Loucy (cell line): ENCODE measurements around the gene COL27A1.

Source experiments
- H2AFZ ChIP-seq: fragments of 200-600 bp; sonication (generic); 2 replicates; pipeline ENCODE4 v1.6.0; 2016; ENCODE audit warnings: antibody characterized with exemption, mild to moderate bottlenecking, low read length, moderate library complexity
- H3F3A ChIP-seq: fragments of 200-600 bp; 2 replicates; pipeline ENCODE4 v1.6.0; 2016; ENCODE audit warnings: antibody characterized with exemption, low read depth, mild to moderate bottlenecking
- H3K27me3 ChIP-seq: fragments of 200-600 bp; sonication (generic); 2 replicates; pipeline ENCODE4 v1.6.1; 2014; ENCODE audit warnings: low read length, mild to moderate bottlenecking; ENCODE audit not compliant: insufficient read depth, poor library complexity, severe bottlenecking
- H3K36me3 ChIP-seq: fragments of 200-600 bp; sonication (generic); 2 replicates; pipeline ENCODE4 v1.6.1; 2016; ENCODE audit warnings: low read length; ENCODE audit not compliant: insufficient read depth
- H3K4me1 ChIP-seq: fragments of 200-600 bp; sonication (generic); 2 replicates; pipeline ENCODE4 v1.5.1; 2014; ENCODE audit warnings: low read length, mild to moderate bottlenecking; ENCODE audit not compliant: insufficient read depth, poor library complexity, severe bottlenecking
- H3K4me2 ChIP-seq: fragments of 200-600 bp; sonication (generic); 2 replicates; pipeline ENCODE4 v1.6.0; 2014; ENCODE audit warnings: antibody characterized with exemption, low read length, low read depth, mild to moderate bottlenecking; ENCODE audit not compliant: poor library complexity, severe bottlenecking
- H3K4me3 ChIP-seq: fragments of 200-600 bp; sonication (generic); 2 replicates; pipeline ENCODE4 v1.5.1; 2014; ENCODE audit warnings: low read length, mild to moderate bottlenecking, mixed read lengths; ENCODE audit not compliant: poor library complexity, severe bottlenecking
- H3K79me2 ChIP-seq: fragments of 200-600 bp; sonication (generic); 2 replicates; pipeline ENCODE4 v1.6.1; 2014; ENCODE audit warnings: low read length; ENCODE audit not compliant: insufficient read depth
- H3K9ac ChIP-seq: fragments of 200-600 bp; sonication (generic); 2 replicates; pipeline ENCODE4 v1.6.0; 2014; ENCODE audit warnings: mild to moderate bottlenecking, low read depth, low read length, moderate library complexity; ENCODE audit not compliant: poor library complexity, severe bottlenecking
- H3K9me2 ChIP-seq: fragments of 200-600 bp; sonication (generic); replicated peaks from 2 replicates; pipeline ENCODE4 v1.6.1; 2016; ENCODE audit warnings: low read depth, low read length, mixed read lengths
- H3K9me3 ChIP-seq: fragments of 200-600 bp; sonication (generic); 2 replicates; pipeline ENCODE4 v1.6.1; 2014; ENCODE audit warnings: mild to moderate bottlenecking, antibody characterized with exemption, low read length, low read depth; ENCODE audit not compliant: insufficient read depth
- H4K20me1 ChIP-seq: fragments of 200-600 bp; sonication (generic); 2 replicates; pipeline ENCODE4 v1.6.0; 2014; ENCODE audit warnings: antibody characterized with exemption, low read length, mild to moderate bottlenecking; ENCODE audit not compliant: insufficient read depth, poor library complexity, severe bottlenecking
- EZH2phosphoT487 ChIP-seq: fragments of 200-600 bp; IDR thresholded peaks from 2 replicates; pipeline ENCODE4 v1.6.1; 2018; ENCODE audit warnings: antibody characterized with exemption, mild to moderate bottlenecking, moderate library complexity, borderline replicate concordance
- TF ChIP-seq, protein P1 (sequence below): fragments of 200-600 bp; sonication (generic); conservative IDR thresholded peaks from 2 replicates; pipeline ENCODE4 v1.5.1; 2014; ENCODE audit warnings: mild to moderate bottlenecking, antibody characterized with exemption, low read length

The COL27A1 gene

GRCh38 chr9:114238891-114239875 lies 83.8 kb downstream of the COL27A1 start:
- Histone ChIP-seq H3K9ac (no peak overlapping the region), H3K79me2 (no peaks in the 10 kb centered on the region), H3K4me3 (no peak overlapping the region), H3F3A (no peaks in the 10 kb centered on the region), H2AFZ (no peak overlapping the region), H3K27me3 (no peaks in the 10 kb centered on the region), H3K4me2 (no peak overlapping the region), H4K20me1 (no peaks in the 10 kb centered on the region), H3K36me3 (no peaks in the 10 kb centered on the region), H3K9me2 (no peaks in the 10 kb centered on the region), H3K9me3 (no peaks in the 10 kb centered on the region), H3K4me1 (no peaks in the 10 kb centered on the region)
- TF ChIP-seq, protein P1, sequence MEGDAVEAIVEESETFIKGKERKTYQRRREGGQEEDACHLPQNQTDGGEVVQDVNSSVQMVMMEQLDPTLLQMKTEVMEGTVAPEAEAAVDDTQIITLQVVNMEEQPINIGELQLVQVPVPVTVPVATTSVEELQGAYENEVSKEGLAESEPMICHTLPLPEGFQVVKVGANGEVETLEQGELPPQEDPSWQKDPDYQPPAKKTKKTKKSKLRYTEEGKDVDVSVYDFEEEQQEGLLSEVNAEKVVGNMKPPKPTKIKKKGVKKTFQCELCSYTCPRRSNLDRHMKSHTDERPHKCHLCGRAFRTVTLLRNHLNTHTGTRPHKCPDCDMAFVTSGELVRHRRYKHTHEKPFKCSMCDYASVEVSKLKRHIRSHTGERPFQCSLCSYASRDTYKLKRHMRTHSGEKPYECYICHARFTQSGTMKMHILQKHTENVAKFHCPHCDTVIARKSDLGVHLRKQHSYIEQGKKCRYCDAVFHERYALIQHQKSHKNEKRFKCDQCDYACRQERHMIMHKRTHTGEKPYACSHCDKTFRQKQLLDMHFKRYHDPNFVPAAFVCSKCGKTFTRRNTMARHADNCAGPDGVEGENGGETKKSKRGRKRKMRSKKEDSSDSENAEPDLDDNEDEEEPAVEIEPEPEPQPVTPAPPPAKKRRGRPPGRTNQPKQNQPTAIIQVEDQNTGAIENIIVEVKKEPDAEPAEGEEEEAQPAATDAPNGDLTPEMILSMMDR = 0 out of 2 replicates have a peak, but pooled peaks have one; percentile 12
- TF ChIP-seq EZH2phosphoT487 = no peak

GRCh38 chr9:114240216-114240615 lies 84.9 kb downstream of the COL27A1 start:
- no peak overlapping the region for H3K4me2 ChIP-seq
- H3K9ac ChIP-seq = no peak overlapping the region
- no peaks in the 10 kb centered on the region for H3K9me2 ChIP-seq
- no peak overlapping the region for H3K4me3 ChIP-seq
- H3F3A ChIP-seq = no peaks in the 10 kb centered on the region
- no peak overlapping the region for H2AFZ ChIP-seq
- H3K79me2 ChIP-seq = no peaks in the 10 kb centered on the region
- H3K27me3 ChIP-seq = no peaks in the 10 kb centered on the region
- no peaks in the 10 kb centered on the region for H3K4me1 ChIP-seq
- H4K20me1 ChIP-seq = no peaks in the 10 kb centered on the region
- no peaks in the 10 kb centered on the region for H3K36me3 ChIP-seq
- H3K9me3 ChIP-seq = no peaks in the 10 kb centered on the region
- TF ChIP-seq, protein P1 = no peak
- no peak for TF ChIP-seq EZH2phosphoT487

- Histone ChIP-seq H3K9ac (no peak overlapping the region), H4K20me1 (no peaks in the 10 kb centered on the region), H3K79me2 (no peaks in the 10 kb centered on the region), H3K9me3 (no peaks in the 10 kb centered on the region), H3F3A (no peaks in the 10 kb centered on the region), H3K4me2 (no peak overlapping the region), H2AFZ (no peak overlapping the region), H3K36me3 (no peaks in the 10 kb centered on the region), H3K27me3 (no peaks in the 10 kb centered on the region), H3K4me1 (no peaks in the 10 kb centered on the region), H3K9me2 (no peaks in the 10 kb centered on the region), H3K4me3 (no peak overlapping the region)
- TF ChIP-seq, protein P1 = no peak
- no peak for TF ChIP-seq EZH2phosphoT487
Observed at GRCh38 chr9:114240647-114241558, 85.6 kb downstream of the COL27A1 start.
